HG02981 (cell line): ENCODE results near the gene METTL25B.
"Not testable (repeated sequence)": the region's sequence is repeated elsewhere in the genome, so short reads cannot be mapped to it uniquely, and the experiment has no call there.

ENCODE experiments used
- ATAC-seq: cut with Tn5 transposase; IDR thresholded peaks from one replicate; pipeline ENCODE4 v1.9.1; 2021; ENCODE audit warnings: mild to moderate bottlenecking, moderate library complexity; ENCODE audit not compliant: unreplicated experiment

Gene METTL25B

DNA sequence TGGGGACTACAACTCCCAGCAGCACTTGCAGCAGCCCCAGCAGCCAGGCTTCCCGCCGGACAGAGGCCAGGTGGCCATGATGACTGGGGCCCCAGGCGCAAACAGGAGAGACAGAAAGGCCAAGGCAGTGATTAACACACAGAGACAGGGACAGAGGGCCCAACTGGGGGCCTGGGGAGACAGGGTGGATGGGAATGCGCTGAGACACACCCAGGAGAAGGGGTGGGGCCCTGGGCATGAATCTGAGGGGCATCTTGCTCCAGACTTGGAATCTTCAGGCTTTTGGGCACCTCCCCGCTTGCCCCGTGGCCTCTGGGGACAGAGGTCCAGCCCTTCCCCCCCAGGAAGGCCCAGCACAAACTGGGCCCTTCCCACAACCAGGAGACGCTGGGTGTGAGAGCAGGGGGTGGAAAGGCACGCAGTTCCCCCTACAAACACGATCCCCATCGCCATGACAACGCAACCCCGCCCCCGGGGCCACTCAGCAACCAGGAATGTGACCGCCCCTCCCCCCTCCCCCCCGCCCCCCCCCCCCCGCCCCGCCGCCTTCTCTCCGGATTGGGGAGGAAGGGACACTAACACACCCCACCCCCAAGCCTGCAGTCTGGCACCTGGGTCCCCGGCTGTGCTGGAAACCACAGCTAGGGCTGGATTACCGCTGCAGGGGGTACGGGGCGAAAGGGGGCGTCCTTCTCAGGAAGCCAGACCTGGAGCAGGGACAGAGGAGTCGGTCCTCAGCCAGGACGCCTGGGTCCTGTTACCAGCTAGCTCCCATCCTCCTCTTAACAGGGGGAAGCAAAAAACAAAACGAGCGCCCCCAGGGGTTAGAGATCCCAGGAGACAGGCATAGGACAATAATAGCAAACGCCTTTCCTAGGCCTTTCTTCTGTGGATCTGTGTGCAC, 18.7 kb downstream of the METTL25B start:
- no peak for ATAC-seq

- ATAC-seq = no peak
Observed at GRCh38 chr1:156747742-156748669, 19.7 kb downstream of the METTL25B start.

- ATAC-seq = no peak
Observed at GRCh38 chr1:156748670-156749418, 20.6 kb downstream of the METTL25B start.

DNA sequence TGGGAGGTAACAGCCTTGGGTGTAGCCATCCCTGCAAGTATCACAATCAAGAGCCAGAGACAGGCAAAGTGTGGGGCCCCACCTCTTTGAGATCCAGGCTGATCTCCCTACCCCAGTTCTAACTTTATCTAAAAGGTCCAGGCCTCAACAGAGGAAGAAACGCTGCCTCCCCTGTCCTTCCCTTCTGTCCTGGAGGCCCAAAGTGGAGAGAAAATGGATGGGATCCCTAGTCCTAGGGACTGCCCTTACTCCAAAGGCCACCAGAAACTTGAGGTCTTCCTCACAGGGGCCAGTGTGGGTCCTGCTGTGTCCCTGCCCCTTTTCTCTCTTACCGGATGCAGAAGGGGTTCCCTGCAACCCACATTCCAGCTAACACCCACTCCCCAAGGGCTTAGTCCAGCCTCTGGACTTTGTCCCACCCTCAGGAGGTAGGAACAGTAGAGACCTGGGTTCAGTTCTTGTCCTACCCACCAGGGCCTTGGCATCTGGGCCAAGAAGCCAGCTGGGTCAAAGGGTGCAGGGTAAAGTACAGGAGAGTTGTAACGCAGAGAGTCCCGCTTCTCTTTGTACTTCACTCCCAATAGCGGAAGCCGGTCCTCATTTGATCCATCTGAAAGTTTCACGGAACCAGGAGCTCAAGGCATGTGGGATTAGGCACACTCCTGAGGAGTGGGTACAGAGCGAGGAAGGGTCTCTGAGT, 21.3 kb downstream of the METTL25B start:
- ATAC-seq = no peak

DNA sequence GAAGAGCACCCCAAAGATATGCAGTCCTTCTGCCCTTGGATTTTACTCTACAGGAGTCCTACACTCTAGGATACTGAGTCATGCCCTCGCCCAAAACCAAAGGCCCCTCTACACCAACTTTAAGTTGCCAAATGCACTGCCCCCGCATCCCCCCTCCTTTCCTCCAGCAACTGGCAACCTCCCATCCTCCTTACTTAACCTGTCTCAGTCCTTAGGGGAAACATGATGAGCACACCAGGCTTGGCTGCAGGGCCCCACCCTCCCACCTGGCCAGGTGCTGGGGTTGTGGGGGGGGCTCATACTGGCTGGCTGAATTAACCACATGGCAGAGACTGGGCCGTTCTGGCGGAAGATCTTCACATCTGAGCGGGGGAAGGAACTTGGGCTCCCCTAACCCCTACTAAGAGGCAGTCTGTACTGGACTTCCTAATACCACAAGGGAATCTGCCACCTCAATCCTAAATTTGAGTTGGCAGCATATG, 22.0 kb downstream of the METTL25B start:
- ATAC-seq = no peak

DNA sequence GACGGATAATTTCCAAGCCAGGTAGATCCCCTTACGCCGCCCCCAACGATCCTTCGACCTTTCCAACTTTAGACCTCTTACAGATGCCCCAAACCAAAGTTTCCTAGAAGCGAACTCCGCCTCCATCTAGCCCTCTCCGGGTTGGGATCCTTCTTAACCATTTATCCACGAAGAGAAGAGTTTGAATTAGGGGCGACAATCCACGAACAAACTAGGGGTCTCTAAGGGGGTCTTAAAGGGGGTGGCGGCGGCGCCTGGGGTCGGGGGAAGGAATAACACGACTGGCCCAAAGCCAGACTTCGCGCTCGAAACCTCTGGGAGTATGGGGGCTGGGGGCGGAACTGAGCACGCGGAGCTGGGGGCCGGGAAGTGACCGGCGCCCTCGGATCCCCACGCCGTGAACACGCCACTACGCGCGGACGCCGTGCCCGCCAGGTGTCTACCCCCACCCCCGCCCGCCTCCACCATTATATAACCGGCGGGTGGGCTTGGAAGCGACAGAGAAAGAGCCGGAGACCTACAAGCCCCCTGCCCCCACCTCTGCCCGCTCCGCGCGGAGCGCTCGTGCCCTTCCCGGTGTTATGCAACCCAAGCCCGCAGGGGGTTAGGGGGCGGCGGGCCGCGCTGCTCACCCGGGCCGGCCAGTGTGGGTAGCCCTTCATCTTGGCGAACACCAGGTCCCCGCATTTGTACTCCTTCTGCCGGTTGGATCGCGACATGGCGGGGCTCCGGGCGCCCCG, 22.6 kb downstream of the METTL25B start:
- ATAC-seq = no peak

DNA sequence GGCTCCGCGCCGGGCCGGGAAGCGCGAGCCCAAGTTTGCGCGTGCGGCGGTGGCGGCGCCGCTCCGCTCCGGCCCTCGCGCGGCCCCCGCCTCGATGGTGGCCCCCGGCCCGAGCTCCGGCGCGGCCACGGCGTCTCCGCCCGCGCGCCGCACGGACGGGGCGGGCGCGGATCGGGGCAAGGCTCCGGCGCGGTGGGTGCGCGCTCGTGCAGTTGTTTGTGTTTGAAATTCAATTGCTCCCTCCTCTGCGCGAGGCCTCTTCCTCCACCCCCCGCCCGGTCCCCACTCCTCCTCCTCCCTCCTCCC, 23.1 kb downstream of the METTL25B start, which contains the start of gene HDGF:
Gene HDGF (minus strand): TSS at position 225 of the 306 bp plus-strand sequence. CDS start 246 bp downstream, outside the sequence.
- no peak for ATAC-seq

DNA sequence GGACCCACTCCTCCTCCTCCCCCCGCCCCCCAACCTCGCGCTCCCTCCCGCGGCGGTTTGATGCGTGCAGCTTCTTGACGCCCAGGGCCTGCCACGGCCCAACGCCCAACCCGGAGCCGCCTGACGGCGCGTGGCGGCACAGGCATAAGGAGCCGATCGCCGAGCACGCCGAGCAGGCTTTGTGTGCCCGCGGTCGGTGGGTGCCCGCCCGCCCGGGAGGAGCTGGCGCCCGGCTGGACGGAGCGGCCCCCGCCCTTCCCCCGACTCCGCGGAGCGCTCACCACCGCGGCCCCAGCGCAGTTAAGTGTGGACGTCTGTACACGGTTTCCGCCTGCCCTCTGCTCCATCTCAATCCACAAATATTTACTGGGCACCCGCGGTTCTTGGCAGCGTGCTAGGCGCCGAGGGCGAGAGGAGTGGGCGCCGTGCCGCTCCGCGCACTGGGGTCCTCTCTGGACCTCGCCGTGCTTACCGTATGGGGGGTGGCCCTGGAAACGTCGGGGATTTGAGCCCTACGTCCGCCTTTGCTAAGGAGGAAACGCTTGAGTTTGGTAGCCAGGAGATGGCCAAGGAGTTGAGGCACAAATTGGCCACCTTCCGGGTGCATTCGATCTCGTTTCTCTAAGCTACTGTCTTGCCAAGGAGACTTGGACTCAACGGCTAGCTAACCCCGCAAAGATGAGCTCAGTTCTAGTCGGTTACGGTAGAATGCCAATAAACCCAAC, 23.6 kb downstream of the METTL25B start:
- ATAC-seq = no peak

DNA sequence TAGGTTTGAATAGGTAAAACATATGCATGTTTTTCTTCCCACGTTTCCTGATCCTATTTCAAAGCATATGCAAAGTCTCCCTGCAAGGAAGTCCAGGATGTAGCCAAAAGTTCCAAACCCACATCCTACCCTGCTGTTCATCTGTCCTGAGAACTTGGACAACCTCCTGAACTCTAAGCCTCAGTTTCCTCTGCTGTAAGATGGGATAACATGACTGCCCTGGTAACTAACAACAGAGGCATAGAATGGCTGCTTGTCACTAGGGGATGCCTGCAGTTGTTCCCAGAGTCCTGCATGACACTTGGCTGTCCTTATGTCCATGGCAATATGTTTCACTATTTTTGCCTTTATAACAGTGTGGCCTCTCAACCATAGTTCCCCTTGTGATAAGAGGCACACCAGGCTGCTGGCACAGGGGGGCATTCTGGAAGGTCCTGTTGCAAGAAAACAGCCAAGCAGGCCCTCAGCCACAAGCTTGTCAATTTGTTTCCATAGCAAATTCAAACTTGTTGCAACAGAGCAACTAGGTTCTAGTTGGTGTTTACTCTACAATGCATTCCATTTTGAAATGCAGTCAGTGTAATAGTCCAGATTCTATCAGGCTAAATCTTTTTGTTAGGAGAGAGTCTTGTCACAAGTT, 24.7 kb downstream of the METTL25B start:
- ATAC-seq = no peak

- no peak for ATAC-seq
Observed at GRCh38 chr1:156754219-156754618, 25.9 kb downstream of the METTL25B start.

DNA sequence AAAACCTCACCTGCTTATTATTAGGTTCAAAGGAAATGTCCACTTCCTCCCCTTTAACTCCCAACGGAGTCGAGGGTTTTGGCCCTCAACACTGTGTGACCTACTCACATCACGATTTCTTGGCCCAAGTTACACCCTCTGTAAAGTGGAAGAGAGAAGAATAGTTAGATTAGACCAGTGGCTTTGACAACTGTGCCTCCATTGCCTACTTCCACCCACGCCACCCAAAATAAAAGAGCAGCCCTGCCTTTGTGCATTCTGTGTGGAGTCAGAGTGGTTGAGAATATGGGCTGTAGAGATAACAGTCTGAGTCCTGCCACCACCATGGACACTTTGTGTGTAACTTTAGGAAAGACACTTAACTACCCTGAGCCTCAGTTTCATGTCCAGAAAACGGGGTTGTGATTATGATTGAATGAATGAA, 27.3 kb downstream of the METTL25B start:
- no peak for ATAC-seq

GRCh38 chr1:156756355-156756754, 28.1 kb downstream of the METTL25B start:
- ATAC-seq = no peak

DNA sequence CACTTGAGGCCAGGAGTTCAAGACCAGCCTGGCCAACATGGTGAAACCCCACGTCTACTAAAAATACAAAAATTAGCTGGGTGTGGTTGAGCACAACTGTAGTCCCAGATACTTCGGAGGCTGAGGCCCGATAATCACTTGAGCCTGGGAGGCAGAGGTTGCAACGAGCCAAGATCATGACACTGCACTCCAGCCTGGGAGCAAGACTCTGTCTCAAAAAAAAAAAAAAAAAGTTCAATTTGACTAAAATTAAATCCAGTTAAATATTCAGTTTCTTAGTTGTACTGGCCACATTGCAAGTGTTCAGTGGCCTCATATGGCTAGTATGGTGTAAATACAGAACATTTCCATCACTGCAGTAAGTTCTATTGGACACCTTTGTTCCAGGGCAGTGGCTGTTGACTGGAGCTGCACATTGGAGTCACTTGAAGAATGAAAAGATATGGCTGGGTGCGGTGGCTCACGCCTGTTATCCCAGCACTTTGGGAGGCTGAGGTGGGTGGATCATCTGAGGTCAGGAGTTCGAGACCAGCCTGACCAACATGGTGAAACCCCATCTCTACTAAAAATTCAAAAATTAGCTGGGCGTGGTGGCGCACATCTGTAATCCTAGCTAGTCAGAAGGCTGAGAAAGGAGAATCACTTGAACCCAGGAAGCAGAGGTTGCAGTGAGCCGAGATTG, 29.4 kb downstream of the METTL25B start:
- not testable (repeated sequence) for ATAC-seq

DNA sequence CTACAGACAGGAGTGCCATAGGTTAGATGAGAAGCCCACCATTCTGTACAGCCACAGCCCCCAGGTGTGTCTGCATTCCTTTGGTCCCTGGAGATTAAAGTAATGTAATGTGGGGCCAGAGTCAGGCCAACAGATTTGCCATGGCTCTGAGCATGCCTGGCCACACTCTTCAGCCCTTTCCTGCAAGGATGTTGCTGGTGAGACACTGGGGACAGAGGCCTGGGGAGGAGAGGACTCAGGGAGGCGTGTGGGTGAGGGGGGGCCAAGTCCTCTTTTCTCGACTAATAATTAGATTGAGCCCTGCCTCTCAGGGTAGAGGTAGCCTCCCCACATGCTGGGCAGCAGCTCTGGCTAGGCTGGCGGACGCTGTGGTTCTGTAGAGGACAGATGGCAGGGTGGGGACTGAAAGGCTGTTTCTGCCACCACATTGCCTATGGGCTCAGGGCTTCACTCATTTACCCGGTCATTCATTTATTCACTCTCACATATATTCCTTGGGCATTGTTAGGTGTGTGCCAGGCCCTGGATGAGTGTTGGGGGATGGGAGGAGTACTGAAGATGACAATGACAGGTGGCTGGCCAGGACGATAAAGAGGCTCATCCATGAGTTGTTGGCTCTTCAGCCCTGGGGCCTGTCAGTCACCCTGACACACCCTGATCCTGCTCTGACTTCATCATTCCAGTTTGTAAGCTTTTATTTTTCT, 32.0 kb downstream of the METTL25B start:
- no peak for ATAC-seq

- ATAC-seq = no peak
Observed at GRCh38 chr1:156760796-156761104, 32.5 kb downstream of the METTL25B start.

DNA sequence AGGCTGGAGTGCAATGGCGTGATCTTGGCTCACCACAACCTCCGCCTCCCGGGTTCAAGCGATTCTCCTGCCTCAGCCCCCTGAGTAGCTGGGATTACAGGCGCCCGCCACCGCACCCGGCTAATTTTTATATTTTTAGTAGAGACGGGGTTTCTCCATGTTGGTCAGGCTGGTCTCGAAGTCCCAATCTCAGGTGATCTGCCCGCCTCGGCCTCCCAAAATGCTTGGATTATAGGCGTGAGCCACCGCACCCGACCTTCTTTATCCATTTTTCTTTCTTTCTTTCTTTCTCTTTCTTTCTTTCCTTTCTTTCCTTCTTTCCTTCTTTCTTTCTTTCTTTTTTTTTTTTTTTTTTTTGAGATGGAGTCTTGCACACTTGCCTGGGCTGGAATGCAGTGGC, 36.9 kb downstream of the METTL25B start:
- ATAC-seq = not testable (repeated sequence)

DNA sequence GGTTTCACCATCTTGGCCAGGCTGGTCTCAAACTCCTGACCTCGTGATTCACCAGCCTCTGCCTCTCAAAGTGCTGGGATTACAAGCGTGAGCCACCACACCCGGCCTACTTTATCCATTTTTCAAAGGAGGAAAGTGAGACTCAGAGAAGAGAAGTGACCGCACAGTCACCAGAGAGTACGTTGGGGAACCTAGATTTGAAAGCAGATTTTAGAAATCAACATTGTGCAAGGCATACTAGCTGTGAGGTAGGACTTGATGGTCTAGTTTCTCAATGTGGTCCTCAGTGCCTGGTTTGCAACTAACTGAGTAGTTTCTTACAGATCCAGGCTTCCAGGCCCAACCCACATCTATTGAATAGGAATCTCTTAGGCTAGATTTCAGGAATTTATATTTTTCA, 37.4 kb downstream of the METTL25B start:
- no peak for ATAC-seq
